H1 (cell line): ENCODE measurements around the gene TPD52L2. TPM values are rescaled to one million over a fixed set of nuclear protein-coding genes. Genes with fewer than 3 reads are reported as not detected.

Source experiments
- ATF3 ChIP-seq: IDR thresholded peaks from 2 replicates; pipeline ENCODE4 v1.6.1; 2011; ENCODE audit warnings: low read depth, mild to moderate bottlenecking, low read length; ENCODE audit not compliant: insufficient read depth
- CEBPB ChIP-seq: IDR thresholded peaks from 2 replicates; pipeline ENCODE4 v1.6.1; 2012; ENCODE audit warnings: low read depth, low read length
- CHD1 ChIP-seq: IDR thresholded peaks from 2 replicates; pipeline ENCODE4 v1.6.1; 2012; ENCODE audit warnings: low read depth, low read length, improper control_type of control experiment
- CHD7 ChIP-seq: fragments of 300-600 bp; sonication (generic); IDR thresholded peaks from 2 replicates; pipeline ENCODE4 v1.7.1; 2012; ENCODE audit warnings: low read length, moderate library complexity, mild to moderate bottlenecking, inconsistent platforms; ENCODE audit not compliant: insufficient replicate concordance
- EGR1 ChIP-seq: IDR thresholded peaks from 2 replicates; pipeline ENCODE4 v1.6.1; 2011; ENCODE audit warnings: low read depth, low read length, borderline replicate concordance
- HDAC2 ChIP-seq, 2 experiments: fragments of 300-600 bp in 1 of 2; sonication (generic) in 1 of 2; IDR thresholded peaks; 2 replicates each; pipeline ENCODE4 v1.6.1; 2011 to 2012; ENCODE audit warnings: low read depth in 2 of 2, low read length in 2 of 2, mild to moderate bottlenecking in 2 of 2, moderate library complexity in 2 of 2, borderline replicate concordance in 1 of 2, inconsistent platforms in 1 of 2
- KDM5A ChIP-seq: fragments of 200-600 bp; IDR thresholded peaks from 2 replicates; pipeline ENCODE4 v1.7.1; 2012; ENCODE audit warnings: mild to moderate bottlenecking, low read length, inconsistent platforms, mixed read lengths
- MAFK ChIP-seq: IDR thresholded peaks from 2 replicates; pipeline ENCODE4 v1.6.1; 2012; ENCODE audit warnings: low read depth, mild to moderate bottlenecking, improper control_type of control experiment, low read length
- NRF1 ChIP-seq: IDR thresholded peaks from 2 replicates; pipeline ENCODE4 v1.6.1; 2011; ENCODE audit warnings: mild to moderate bottlenecking, low read depth, low read length, improper control_type of control experiment
- RFX5 ChIP-seq: IDR thresholded peaks from 2 replicates; pipeline ENCODE4 v1.6.1; 2011; ENCODE audit warnings: low read depth, low read length, improper control_type of control experiment, borderline replicate concordance
- TEAD4 ChIP-seq: IDR thresholded peaks from 2 replicates; pipeline ENCODE4 v1.6.1; 2012; ENCODE audit warnings: low read depth, low read length, inconsistent platforms, mixed read lengths
- ZNF274 ChIP-seq: IDR thresholded peaks from 2 replicates; pipeline ENCODE4 v1.7.0; 2012; ENCODE audit warnings: low read length, borderline replicate concordance; ENCODE audit errors: extremely low read depth
- polyA plus RNA-seq, 7 experiments: library from polyadenylated mRNA; depleted of rRNA in 3 of 7; stranded (reverse) in 5 of 7; unstranded in 2 of 7; fragments of >200 nt in 5 of 7; fragments of 200-250 nt in 2 of 7; gene quantifications; 1 replicate in 5 of 7; 2 replicates in 1 of 7; 4 replicates in 1 of 7; pipeline versions ENCODE4 v1.2.1 to v1.2.3, GENCODE V29; 2011 to 2013; ENCODE audit warnings: missing spikeins in 2 of 7, mixed read lengths in 2 of 7
- total RNA-seq: library from RNA; stranded (reverse); fragmentation: NEBNext Ultra II Directional; extraction: Animal tissue kit (Norgen Biotek cat#: 25700); gene quantifications from 2 replicates; pipeline ENCODE4 v1.2.1, GENCODE V29; 2021

The TPD52L2 gene
- total and polyA plus RNA-seq, 2 of the 8 experiments (the other 6 are each of a cell fraction or from before 2014, with no cell fraction given), result 77.1 to 80.2 TPM

DNA sequence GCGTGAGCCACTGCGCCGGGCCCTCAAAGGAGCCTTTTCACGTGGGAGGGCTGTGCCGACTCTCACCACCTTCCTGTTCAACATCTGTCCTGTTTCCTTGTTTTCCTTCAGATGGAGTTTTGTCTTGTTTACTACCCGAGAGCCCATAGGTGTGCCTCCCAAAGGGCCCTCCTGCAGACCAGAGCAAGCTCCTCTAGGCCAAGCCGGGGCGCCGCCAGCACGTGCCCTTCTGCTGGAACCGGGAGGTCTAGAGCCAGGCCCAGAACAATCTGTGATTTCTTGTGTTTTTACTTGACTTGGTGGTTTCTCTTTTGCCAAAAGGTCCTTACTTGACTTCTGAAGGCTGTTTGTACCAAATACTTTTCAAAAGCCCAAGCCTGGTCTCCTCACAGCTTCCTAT, 21.9 kb downstream of the TPD52L2 start (continued):
- TF ChIP-seq CHD7 (no peak), CEBPB (no peak), NRF1 (no peak), RFX5 (no peak), EGR1 (no peak), HDAC2 (IDR thresholded peaks at IDR 0.05; ENCODE audit: borderline replicate concordance in 1 of 2, low read depth in 2 of 2, low read length in 2 of 2) (no peak), CHD1 (no peak), ZNF274 (no peak), TEAD4 (no peak), MAFK (no peak), KDM5A (no peak), ATF3 (no peak)
